Activated CD4-positive, alpha-beta T cell treated with anti-CD3 and anti-CD28 coated beads, Interleukin-2, amount 10 ng/mL, durations not matched to agents 7 days and 5 days (primary cell): ENCODE data around the gene FGD6. TPM values are rescaled to one million over a fixed set of nuclear protein-coding genes. Genes with fewer than 3 reads are reported as not detected.
"Not testable (repeated sequence)": the region's sequence is repeated elsewhere in the genome, so short reads cannot be mapped to it uniquely, and the experiment has no call there.

ENCODE experiments used
- CTCF ChIA-PET: fragments of 350-600 bp; sonication (Branson Sonifier 250); formaldehyde crosslinking; loops from one replicate; lab custom pipeline; 2021; ENCODE audit warnings: antibody characterized with exemption; lab: Charles Lee
- POLR2A ChIA-PET: fragments of 350-600 bp; sonication (Branson Sonifier 250); formaldehyde crosslinking; loops from one replicate; lab custom pipeline; 2021; ENCODE audit warnings: antibody characterized with exemption; lab: Charles Lee
- DNase-seq: peaks from one replicate; pipeline ENCODE4 v3.0.0-alpha.2; 2020
- H3K27ac Mint-ChIP-seq: one replicate; pipeline ENCODE4 v1.8.0; 2021; ENCODE audit warnings: mild to moderate bottlenecking, moderate library complexity, mixed read lengths
- H3K27me3 Mint-ChIP-seq: one replicate; pipeline ENCODE4 v1.8.0; 2021; ENCODE audit warnings: mixed read lengths
- H3K36me3 Mint-ChIP-seq: one replicate; pipeline ENCODE4 v1.8.0; 2021; ENCODE audit warnings: low read depth, mixed read lengths
- H3K4me1 Mint-ChIP-seq: one replicate; pipeline ENCODE4 v1.8.0; 2021; ENCODE audit warnings: mixed read lengths
- H3K4me3 Mint-ChIP-seq: one replicate; pipeline ENCODE4 v1.8.0; 2021; ENCODE audit warnings: mild to moderate bottlenecking, moderate library complexity, mixed read lengths
- H3K9me3 Mint-ChIP-seq: one replicate; pipeline ENCODE4 v1.8.0; 2021; ENCODE audit warnings: mixed read lengths
- total RNA-seq, 2 experiments: library from RNA; stranded (reverse); gene quantifications; one replicate each; pipeline ENCODE4 v1.2.3, GENCODE V29; 2021

The FGD6 gene
- total RNA-seq, 2 experiments from 2014 or later: 0.56 to 0.69 TPM

DNA sequence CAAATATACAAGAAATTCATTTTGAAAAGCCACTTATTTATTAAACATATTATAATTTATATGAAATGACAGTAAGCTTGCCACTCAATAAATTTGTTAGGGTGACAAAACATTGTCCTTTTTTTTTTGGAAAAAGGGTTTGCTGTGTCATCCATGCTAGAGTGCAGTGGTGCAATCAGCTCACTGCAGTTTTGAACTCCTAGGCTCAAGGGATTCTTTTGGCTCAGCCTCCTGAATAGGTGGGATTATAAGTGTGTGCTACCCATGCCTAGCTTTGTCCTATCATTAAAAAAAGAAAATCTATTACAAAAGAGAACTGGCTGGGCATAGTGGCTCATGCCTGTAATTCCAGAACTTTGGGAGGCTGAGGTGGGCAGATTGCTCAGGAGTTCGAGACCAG lies 66.8 kb downstream of the FGD6 start:
- CTCF ChIA-PET: interaction anchor here (1.4 kb wide), 1 partner anchor 9 kb away, joined by 4 read pairs; no protein-coding TSS in a partner anchor
- POLR2A ChIA-PET: no interaction called here
- H3K4me3 Mint-ChIP-seq: no peak overlapping the region

DNA sequence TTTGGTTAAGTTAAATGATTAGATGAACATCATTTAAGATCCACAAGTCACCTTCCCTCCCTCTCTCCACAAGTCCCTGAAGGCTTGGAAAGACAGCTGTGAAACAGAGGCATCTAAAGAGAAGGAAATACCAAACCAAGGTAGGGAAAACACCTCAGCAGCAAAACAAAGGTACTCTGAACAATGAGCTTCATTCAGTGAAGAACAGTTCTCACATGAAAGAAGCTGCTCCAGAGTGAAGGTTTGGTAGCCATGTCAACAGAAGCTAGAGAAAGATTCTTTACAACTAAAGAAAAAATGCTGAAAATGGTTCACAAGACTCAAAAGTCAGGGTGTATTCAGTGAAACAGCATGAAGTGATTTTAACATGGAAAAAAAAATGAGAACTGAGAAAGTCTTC lies 69.4 kb downstream of the FGD6 start:
- H3K4me3 Mint-ChIP-seq: no peak overlapping the region
- H3K36me3 Mint-ChIP-seq: no peaks in the 10 kb centered on the region
- CTCF ChIA-PET: no interaction called here
- POLR2A ChIA-PET: no interaction called here
- H3K27ac Mint-ChIP-seq: no peak overlapping the region
- no peaks in the 10 kb centered on the region for H3K4me1 Mint-ChIP-seq
- H3K9me3 Mint-ChIP-seq: no peaks in the 10 kb centered on the region
- no peaks in the 10 kb centered on the region for H3K27me3 Mint-ChIP-seq
- DNase-seq: no peak

More for the DNA sequence above, 66.8 kb downstream of the FGD6 start:
- H3K36me3 Mint-ChIP-seq: no peaks in the 10 kb centered on the region
- no peaks in the 10 kb centered on the region for H3K9me3 Mint-ChIP-seq
- DNase-seq: no peak
- H3K27ac Mint-ChIP-seq: no peak overlapping the region
- H3K27me3 Mint-ChIP-seq: no peaks in the 10 kb centered on the region
- no peaks in the 10 kb centered on the region for H3K4me1 Mint-ChIP-seq

- Mint-ChIP-seq H3K4me3 (no peak overlapping the region), H3K27me3 (no peaks in the 10 kb centered on the region), H3K36me3 (no peaks in the 10 kb centered on the region), H3K27ac (no peak overlapping the region), H3K4me1 (no peaks in the 10 kb centered on the region), H3K9me3 (no peaks in the 10 kb centered on the region)
- CTCF ChIA-PET: no interaction called here
- no peak for DNase-seq
- POLR2A ChIA-PET: no interaction called here
Observed at GRCh38 chr12:95146769-95147168, 70.5 kb downstream of the FGD6 start.

DNA sequence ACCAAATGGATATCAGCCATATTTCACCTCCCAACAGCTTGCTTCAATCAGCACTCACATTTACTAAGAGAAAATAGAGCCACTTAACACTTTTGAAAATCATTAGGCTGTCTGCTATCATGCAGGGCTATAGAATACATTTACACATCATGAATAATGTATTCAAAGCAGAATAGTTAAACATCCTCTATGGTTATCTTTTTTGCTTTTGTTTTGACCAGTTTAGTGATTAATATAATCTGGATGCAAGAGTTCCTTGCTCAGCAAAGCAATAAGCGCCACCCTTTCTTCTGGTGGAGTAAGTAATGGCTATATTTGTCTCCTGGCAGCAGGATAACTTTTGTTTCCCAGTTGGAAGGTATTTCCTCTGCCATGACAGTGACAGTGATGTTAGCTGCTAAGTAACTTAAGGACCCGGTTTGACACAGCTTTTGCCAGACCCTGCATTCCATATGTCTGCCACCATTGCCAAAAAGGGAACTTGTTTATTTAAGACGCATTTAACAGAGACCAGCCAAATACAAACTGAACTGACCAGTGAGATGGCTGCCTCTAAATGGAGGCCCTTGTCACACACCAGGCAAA lies 73.6 kb downstream of the FGD6 start:
- CTCF ChIA-PET: interaction anchor here (0.7 kb wide), 1 partner anchor 14 kb away, joined by 3 read pairs; no protein-coding TSS in a partner anchor

GRCh38 chr12:95142431-95143151 lies 74.7 kb downstream of the FGD6 start:
- H3K27ac Mint-ChIP-seq: no peak overlapping the region
- H3K36me3 Mint-ChIP-seq: no peaks in the 10 kb centered on the region
- H3K9me3 Mint-ChIP-seq: no peaks in the 10 kb centered on the region
- ChIA-PET CTCF (interaction anchor here (0.6 to 1.4 kb wide), 2 partner anchors 10 to 133 kb away, joined by 3 read pairs; no protein-coding TSS in a partner anchor), POLR2A (no interaction called here)
- H3K4me1 Mint-ChIP-seq: no peaks in the 10 kb centered on the region
- no peak overlapping the region for H3K4me3 Mint-ChIP-seq
- no peak for DNase-seq
- H3K27me3 Mint-ChIP-seq: no peaks in the 10 kb centered on the region

More for the DNA sequence above, 73.6 kb downstream of the FGD6 start:
- H3K27me3 Mint-ChIP-seq: no peaks in the 10 kb centered on the region
- H3K36me3 Mint-ChIP-seq: no peaks in the 10 kb centered on the region
- no peaks in the 10 kb centered on the region for H3K9me3 Mint-ChIP-seq
- DNase-seq: no peak
- H3K27ac Mint-ChIP-seq: no peak overlapping the region
- no peaks in the 10 kb centered on the region for H3K4me1 Mint-ChIP-seq
- POLR2A ChIA-PET: no interaction called here
- H3K4me3 Mint-ChIP-seq: no peak overlapping the region

DNA sequence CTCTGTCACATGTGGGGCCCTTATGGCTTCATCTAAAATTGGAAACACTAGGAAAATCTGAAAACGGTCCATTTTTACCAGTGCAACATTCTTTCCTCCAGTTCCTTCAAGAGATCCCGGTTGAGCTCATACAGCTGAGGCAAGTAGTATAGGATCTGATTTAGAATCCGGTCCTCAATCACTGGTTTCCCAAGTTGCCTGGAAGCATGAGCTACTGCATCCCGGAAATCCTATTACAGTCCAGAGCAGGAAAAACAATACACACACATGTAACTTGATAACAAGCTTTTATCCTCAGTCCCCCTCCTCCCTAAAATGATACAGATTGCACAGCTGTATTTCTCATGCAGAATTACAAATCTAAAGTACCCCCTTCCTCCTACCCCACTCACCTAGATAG lies 76.0 kb downstream of the FGD6 start:
- no peak for DNase-seq
- POLR2A ChIA-PET: no interaction called here
- H3K4me3 Mint-ChIP-seq: no peak overlapping the region
- no peaks in the 10 kb centered on the region for H3K36me3 Mint-ChIP-seq
- no peak overlapping the region for H3K27ac Mint-ChIP-seq
- no peaks in the 10 kb centered on the region for H3K27me3 Mint-ChIP-seq
- H3K4me1 Mint-ChIP-seq: no peaks in the 10 kb centered on the region
- H3K9me3 Mint-ChIP-seq: no peaks in the 10 kb centered on the region
- CTCF ChIA-PET: interaction anchor here (1.4 kb wide), 2 partner anchors 9 to 12 kb away, joined by 3 to 4 read pairs; no protein-coding TSS in a partner anchor

DNA sequence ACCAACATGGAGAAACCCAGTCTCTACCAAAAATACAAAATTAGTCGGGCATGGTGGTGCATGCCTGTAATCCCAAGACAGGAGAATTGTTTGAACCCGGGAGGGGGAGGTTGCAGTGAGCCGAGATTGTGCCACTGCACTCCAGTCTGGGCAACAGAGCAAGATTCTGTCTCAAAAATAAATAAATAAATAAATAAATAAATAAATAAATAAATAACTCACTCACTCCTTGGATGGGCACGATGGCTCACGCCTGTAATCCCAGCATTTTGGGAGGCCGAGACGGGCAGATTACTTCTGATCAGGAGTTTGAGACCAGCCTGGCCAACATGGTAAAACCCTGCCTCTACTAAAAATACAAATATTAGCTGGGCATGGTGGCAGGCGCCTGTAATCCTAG lies 79.2 kb downstream of the FGD6 start:
- H3K4me1 Mint-ChIP-seq, POLR2A ChIA-PET, H3K27me3 Mint-ChIP-seq, H3K27ac Mint-ChIP-seq, DNase-seq, H3K4me3 Mint-ChIP-seq, CTCF ChIA-PET, H3K36me3 Mint-ChIP-seq, H3K9me3 Mint-ChIP-seq: not testable (repeated sequence)

DNA sequence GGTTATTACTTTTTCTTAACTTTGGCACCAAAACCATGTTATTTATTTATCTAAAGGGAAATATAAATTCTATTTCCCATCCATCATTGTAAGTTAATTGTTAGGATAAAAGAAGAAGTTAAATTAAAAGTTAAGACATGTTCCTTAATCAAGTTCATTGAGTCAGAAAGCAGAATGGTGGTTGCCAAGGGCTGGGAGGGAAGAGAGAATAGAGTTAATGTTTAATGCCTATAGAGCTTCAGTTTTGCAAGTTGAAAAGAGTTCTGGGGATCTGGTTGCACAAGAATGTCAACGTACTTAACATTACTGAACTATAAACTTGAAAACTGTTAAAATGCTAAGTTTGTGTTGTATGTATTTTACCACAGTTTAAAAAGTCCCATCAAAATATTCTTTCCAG lies 80.7 kb downstream of the FGD6 start:
- no peak overlapping the region for H3K4me3 Mint-ChIP-seq
- POLR2A ChIA-PET: no interaction called here
- no peaks in the 10 kb centered on the region for H3K36me3 Mint-ChIP-seq
- DNase-seq: no peak
- H3K4me1 Mint-ChIP-seq: no peaks in the 10 kb centered on the region
- no peaks in the 10 kb centered on the region for H3K27me3 Mint-ChIP-seq
- CTCF ChIA-PET: interaction anchor here (0.6 kb wide), 1 partner anchor 54 kb away, joined by 3 read pairs; no protein-coding TSS in a partner anchor
- H3K9me3 Mint-ChIP-seq: no peaks in the 10 kb centered on the region
- H3K27ac Mint-ChIP-seq: no peak overlapping the region

DNA sequence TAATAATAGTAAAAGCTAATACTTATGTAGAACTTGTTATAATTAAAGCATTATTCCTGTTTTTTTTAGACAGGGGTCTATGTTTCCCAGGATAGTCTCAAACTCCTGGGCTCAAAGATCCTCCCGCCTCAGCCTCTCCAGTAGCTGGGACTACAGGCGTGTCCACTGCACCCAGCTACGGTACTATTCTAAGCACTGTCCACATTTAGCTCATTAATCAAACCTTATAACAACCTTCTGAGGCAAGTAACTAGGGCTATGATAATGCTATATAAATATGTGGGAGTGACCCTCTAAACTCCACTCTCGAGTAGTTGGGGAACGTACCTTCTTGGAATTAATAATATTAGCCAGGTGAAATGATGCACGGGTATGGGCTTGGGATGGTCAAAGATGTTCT lies 83.2 kb downstream of the FGD6 start:
- Mint-ChIP-seq H3K4me1 (no peaks in the 10 kb centered on the region), H3K27ac (no peak overlapping the region), H3K4me3 (no peak overlapping the region), H3K36me3 (no peaks in the 10 kb centered on the region), H3K27me3 (no peaks in the 10 kb centered on the region), H3K9me3 (no peaks in the 10 kb centered on the region)
- CTCF ChIA-PET: interaction anchor here (1.5 kb wide), 1 partner anchor 11 kb away, joined by 4 read pairs; no protein-coding TSS in a partner anchor
- POLR2A ChIA-PET: no interaction called here
- DNase-seq: no peak

DNA sequence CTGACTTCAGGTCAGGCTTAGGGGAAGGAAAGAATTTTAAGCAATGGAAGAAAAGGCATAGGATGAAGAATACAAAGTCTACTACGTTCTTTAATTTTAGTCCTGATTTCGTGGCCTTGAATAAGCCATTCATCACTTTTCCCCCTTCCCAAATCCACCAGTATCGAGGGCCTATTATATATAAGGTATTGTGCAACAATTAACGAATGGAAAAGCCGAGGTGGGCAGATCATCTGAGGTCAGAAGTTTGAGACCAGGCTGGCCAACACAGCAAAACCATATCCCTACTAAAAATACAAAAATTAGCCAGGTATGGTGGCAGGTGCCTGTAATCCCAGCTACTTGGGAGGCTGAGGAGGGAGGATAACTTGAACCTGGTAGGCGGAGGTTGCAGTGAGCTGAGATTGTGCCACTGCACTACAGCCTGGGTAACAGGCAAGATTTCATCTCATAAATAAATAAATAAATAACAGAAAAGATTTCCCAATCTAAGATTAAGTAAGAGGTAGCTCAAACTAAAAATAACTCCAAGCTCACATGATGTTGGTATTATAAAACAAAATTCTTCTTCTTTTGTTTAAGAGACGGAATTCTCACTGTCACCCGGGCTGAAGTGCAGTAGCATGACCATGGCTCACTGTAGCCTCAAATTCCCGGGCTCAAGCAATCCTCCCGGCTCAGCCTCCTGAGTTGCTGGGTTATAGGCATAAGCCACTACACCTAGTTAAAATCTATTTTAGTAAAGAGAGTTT lies 85.5 kb downstream of the FGD6 start:
- POLR2A ChIA-PET: no interaction called here

DNA sequence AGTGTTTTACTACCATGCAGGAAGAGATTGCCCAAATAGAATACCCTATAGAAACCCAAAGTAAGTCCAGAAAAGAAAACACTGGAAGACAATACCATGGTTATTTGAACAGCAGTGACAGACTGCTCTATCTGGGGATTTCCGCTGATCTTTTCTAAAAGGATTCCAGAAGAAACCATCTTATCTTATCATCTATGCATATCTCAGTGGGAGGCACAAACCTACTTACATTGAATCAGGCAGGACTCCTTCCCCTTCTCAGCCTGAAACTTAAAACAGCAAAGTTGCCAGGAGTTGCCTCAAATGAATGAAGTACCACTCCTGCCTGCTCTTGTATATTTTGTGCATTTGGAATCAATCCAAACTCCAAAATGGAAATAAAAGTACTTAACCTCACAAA lies 87.2 kb downstream of the FGD6 start:
- H3K4me1 Mint-ChIP-seq: no peaks in the 10 kb centered on the region
- H3K4me3 Mint-ChIP-seq: no peak overlapping the region
- H3K27ac Mint-ChIP-seq: no peak overlapping the region
- H3K27me3 Mint-ChIP-seq: no peaks in the 10 kb centered on the region
- H3K9me3 Mint-ChIP-seq: no peaks in the 10 kb centered on the region
- ChIA-PET POLR2A (no interaction called here), CTCF (no interaction called here)
- no peaks in the 10 kb centered on the region for H3K36me3 Mint-ChIP-seq
- DNase-seq: no peak

More for the DNA sequence above, 85.5 kb downstream of the FGD6 start:
- Mint-ChIP-seq H3K4me3 (no peak overlapping the region), H3K27ac (no peak overlapping the region), H3K9me3 (no peaks in the 10 kb centered on the region), H3K36me3 (no peaks in the 10 kb centered on the region), H3K4me1 (no peaks in the 10 kb centered on the region), H3K27me3 (no peaks in the 10 kb centered on the region)
- CTCF ChIA-PET: no interaction called here
- no peak for DNase-seq

- Mint-ChIP-seq H3K27me3 (no peaks in the 10 kb centered on the region), H3K4me3 (no peak overlapping the region), H3K36me3 (no peaks in the 10 kb centered on the region), H3K27ac (no peak overlapping the region), H3K4me1 (no peaks in the 10 kb centered on the region), H3K9me3 (no peaks in the 10 kb centered on the region)
- no peak for DNase-seq
- POLR2A ChIA-PET: no interaction called here
- CTCF ChIA-PET: interaction anchor here (0.6 kb wide), 1 partner anchor 29 kb away, joined by 3 read pairs; no protein-coding TSS in a partner anchor
Observed at GRCh38 chr12:95129115-95129514, 88.2 kb downstream of the FGD6 start.

DNA sequence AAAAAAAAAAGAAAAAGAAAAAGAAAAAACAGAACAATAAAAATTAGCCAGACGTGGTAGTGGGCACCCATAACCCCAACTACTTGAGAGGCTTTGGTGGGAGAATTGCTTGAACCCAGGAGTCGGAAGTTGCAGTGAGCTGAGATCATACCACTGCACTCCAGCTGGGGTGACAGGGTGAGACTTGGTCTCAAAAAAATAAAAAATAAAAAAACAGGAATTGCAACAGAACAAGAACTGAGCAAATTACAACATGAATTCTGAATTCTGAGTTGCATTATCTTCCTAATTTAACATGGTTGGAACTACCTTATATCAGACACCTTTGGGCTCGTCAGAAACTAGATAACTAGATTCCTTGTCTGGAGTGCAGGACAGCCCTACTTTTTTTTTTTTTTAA lies 90.5 kb downstream of the FGD6 start:
- ChIA-PET POLR2A (no interaction called here), CTCF (no interaction called here)
- Mint-ChIP-seq H3K4me3 (no peak overlapping the region), H3K9me3 (no peaks in the 10 kb centered on the region), H3K36me3 (no peaks in the 10 kb centered on the region), H3K4me1 (no peaks in the 10 kb centered on the region), H3K27me3 (no peaks in the 10 kb centered on the region), H3K27ac (no peak overlapping the region)
- DNase-seq: no peak
